ENCODE measurements around the gene PAX5.

- no peak for TF ChIP-seq EZH2phosphoT487 (IDR thresholded peaks at IDR 0.05; ENCODE audit: insufficient read depth, low read depth)
- TF ChIP-seq EZH2 (IDR thresholded peaks at IDR 0.05; ENCODE audit: insufficient read depth, poor library complexity, severe bottlenecking): no peak
These were observed 22.2 kb upstream of the PAX5 start for GRCh38 chr9:37056046-37056920.
